SK-MEL-5 (cell line): Measurements from ENCODE around the gene MCC. TPM values are rescaled to one million over a fixed set of nuclear protein-coding genes. Genes with fewer than 3 reads are reported as not detected.

Source experiments
- DNase-seq: peaks from one replicate; pipeline ENCODE4 v3.0.0-alpha.2; 2016; ENCODE audit warnings: low read depth, low spot score
- in situ Hi-C: cut with HindIII; loops from 2 replicates; pipeline ENCODE4 v1.10.0; 2016; ENCODE audit warnings: low sequenced_read_pairs, high pct_unique_total_duplicates, low pct_unique_long_range_greater_than_20kb
- total RNA-seq: library from RNA; depleted of rRNA; stranded (reverse); fragments of >200 nt; shearing (Covaris generic); gene quantifications from 2 replicates; pipeline ENCODE4 v1.2.3, GENCODE V29; 2014

MCC gene
- total RNA-seq, 1 experiment from 2014 or later: 48.2 TPM

- no peak for DNase-seq
- in situ Hi-C loops: no loop called here
Observed at GRCh38 chr5:113176196-113176595, 312.1 kb downstream of the MCC start.

GRCh38 chr5:113172231-113172826 lies 315.9 kb downstream of the MCC start:
- in situ Hi-C loops: no loop called here
- DNase-seq: no peak

GRCh38 chr5:113171520-113171919 lies 316.7 kb downstream of the MCC start:
- in situ Hi-C loops: no loop called here
- DNase-seq: no peak

GRCh38 chr5:113170707-113171106 lies 317.5 kb downstream of the MCC start:
- in situ Hi-C loops: no loop called here
- no peak for DNase-seq

GRCh38 chr5:113169720-113170119 lies 318.5 kb downstream of the MCC start:
- DNase-seq: no peak
- in situ Hi-C loops: no loop called here

GRCh38 chr5:113167985-113168384 lies 320.3 kb downstream of the MCC start:
- DNase-seq: no peak
- in situ Hi-C loops: no loop called here

- DNase-seq: no peak
- in situ Hi-C loops: no loop called here
Observed at GRCh38 chr5:113166852-113167366, 321.3 kb downstream of the MCC start.

GRCh38 chr5:113166261-113166660 lies 322.0 kb downstream of the MCC start:
- no peak for DNase-seq
- in situ Hi-C loops: no loop called here

- in situ Hi-C loops: no loop called here
Observed at GRCh38 chr5:113164021-113164420, 324.2 kb downstream of the MCC start.

GRCh38 chr5:113163328-113163727 lies 324.9 kb downstream of the MCC start:
- in situ Hi-C loops: no loop called here
- no peak for DNase-seq

More at GRCh38 chr5:113164021-113164420, 324.2 kb downstream of the MCC start:
- no peak for DNase-seq

GRCh38 chr5:113162770-113163169 lies 325.5 kb downstream of the MCC start:
- in situ Hi-C loops: no loop called here
- DNase-seq: no peak

GRCh38 chr5:113162208-113162607 lies 326.0 kb downstream of the MCC start:
- in situ Hi-C loops: no loop called here
- no peak for DNase-seq

GRCh38 chr5:113161806-113162205 lies 326.4 kb downstream of the MCC start:
- in situ Hi-C loops: no loop called here
- no peak for DNase-seq

GRCh38 chr5:113157886-113158285 lies 330.4 kb downstream of the MCC start:
- in situ Hi-C loops: no loop called here

GRCh38 chr5:113156271-113156877 lies 331.9 kb downstream of the MCC start:
- in situ Hi-C loops: no loop called here

More at GRCh38 chr5:113157886-113158285, 330.4 kb downstream of the MCC start:
- no peak for DNase-seq

GRCh38 chr5:113153512-113154097 lies 334.6 kb downstream of the MCC start:
- in situ Hi-C loops: no loop called here
- no peak for DNase-seq

More at GRCh38 chr5:113156271-113156877, 331.9 kb downstream of the MCC start:
- DNase-seq: no peak

- in situ Hi-C loops: no loop called here
- DNase-seq: no peak
Observed at GRCh38 chr5:113152380-113152740, 335.9 kb downstream of the MCC start.

GRCh38 chr5:113151641-113152379 lies 336.4 kb downstream of the MCC start:
- no peak for DNase-seq
- in situ Hi-C loops: no loop called here
